Right lobe of liver (tissue), 6 donors: Measurements from ENCODE around the gene ETF1. TPM values are rescaled to one million over a fixed set of nuclear protein-coding genes. Genes with fewer than 3 reads are reported as not detected.

Source experiments
- ATAC-seq, 4 donors: fragments of 200-7000 bp; cut with Tn5 transposase; one replicate each; pipeline ENCODE4 v1.9.1; 2020; ENCODE audit warnings: mild to moderate bottlenecking in 4 of 4, moderate library complexity in 4 of 4
- DNase-seq, 3 donors: peaks; one replicate each; pipeline ENCODE4 v3.0.0-alpha.2; 2020
- H3K27ac ChIP-seq, 3 donors: fragments of 200-600 bp; one replicate each; pipeline ENCODE4 v1.8.0; 2022
- H3K27me3 ChIP-seq, 2 donors: fragments of 200-600 bp; one replicate each; pipeline ENCODE4 v1.8.0; 2022
- H3K36me3 ChIP-seq, 4 donors: fragments of 200-600 bp; sonication (generic) in 1 of 4; one replicate each; pipeline versions ENCODE4 v1.5.1 to v1.8.0; 2017 to 2022; ENCODE audit warnings: control low read depth in 1 of 4
- H3K4me1 ChIP-seq, 4 donors: fragments of 200-600 bp; sonication (generic) in 1 of 4; one replicate each; pipeline versions ENCODE4 v1.5.1 to v1.8.0; 2017 to 2022; ENCODE audit warnings: control low read depth in 1 of 4
- H3K4me3 ChIP-seq, 3 donors: fragments of 200-600 bp; one replicate each; pipeline ENCODE4 v1.8.0; 2022
- H3K9me3 ChIP-seq, 4 donors: fragments of 200-600 bp; sonication (generic) in 1 of 4; one replicate each; pipeline versions ENCODE4 v1.5.1 to v1.8.0; 2017 to 2022; ENCODE audit warnings: control low read depth in 1 of 4
- CTCF ChIP-seq, 4 donors: fragments of 200-600 bp in 3 of 4; fragments of 450-650 bp in 1 of 4; IDR thresholded peaks; one replicate each; pipeline versions ENCODE4 v1.5.1 to v1.8.0; 2016 to 2022; ENCODE audit warnings: antibody characterized with exemption in 4 of 4, mild to moderate bottlenecking in 2 of 4
- POLR2A ChIP-seq: fragments of 450-650 bp; IDR thresholded peaks from one replicate; pipeline ENCODE4 v1.6.1; 2017; ENCODE audit warnings: antibody characterized with exemption, mild to moderate bottlenecking
- WGBS: methylation state at CpG from one replicate; pipeline ENCODE4 v1.1.6; 2018; ENCODE audit warnings: low coverage, low lambda C conversion rate; ENCODE audit not compliant: insufficient coverage; ENCODE audit errors: missing lambda C conversion rate; 5-methylcytosine and 5-hydroxymethylcytosine counted together
- intact Hi-C, 2 donors: fragments of 100-400 bp; cut with DNase I; formaldehyde crosslinking; loops; one replicate each; pipeline versions ENCODE4 v1.11.2 to v1.14.1; 2022
- total RNA-seq, 6 experiments: library from RNA; depleted of rRNA in 2 of 6; stranded (reverse); fragments of >200 nt in 2 of 6; fragmentation: NEBNext Ultra II Directional in 3 of 6; extraction: Animal tissue kit (Norgen Biotek cat#: 25700) in 3 of 6; gene quantifications; one replicate each; pipeline versions ENCODE4 v1.1.0 to v1.2.4, GENCODE V29; 2016 to 2023
- donor health status: DM: no; HTN: yes; CAD: no.
- donor health status: DM: no; HTN: no; CAD: no.
- donor health status: DM: no; HTN: no; CAD: no.
- donor health status: DM: no; HTN: yes; CAD: no.
- donor health status: DM: no; HTN: yes; CAD: no.

ETF1 gene
- total RNA-seq, 6 experiments from 2014 or later: 29.5 to 52.1 (median 39.4) TPM

- H3K4me1 ChIP-seq: peaks cover 0 to 12% (median 5%) of the 10 kb centered on the region in 4 donors
- 15% methylated on average over 2 of the region's 3 CpGs for WGBS
- no peaks in the 10 kb centered on the region for H3K27me3 ChIP-seq
- TF ChIP-seq POLR2A (no peak), CTCF (IDR thresholded peaks at IDR 0.05) (no peak)
- no peaks in the 10 kb centered on the region for H3K9me3 ChIP-seq
- intact Hi-C loops: no loop called here
- no peaks in the 10 kb centered on the region for H3K36me3 ChIP-seq
- ATAC-seq (no peak), DNase-seq (no peak)
- no peak overlapping the region for H3K27ac ChIP-seq
- no peak overlapping the region for H3K4me3 ChIP-seq
Observed at GRCh38 chr5:138470322-138471051, 72.5 kb downstream of the ETF1 start.

- ATAC-seq: peak in 1 of 4 donors; percentile 2
- 38% methylated on average over 2 of the region's 8 CpGs for WGBS
Observed at GRCh38 chr5:138469540-138470321, 73.3 kb downstream of the ETF1 start.

GRCh38 chr5:138468966-138469539 is 74.0 kb downstream of the ETF1 start:
- Histone ChIP-seq H3K9me3 (no peaks in the 10 kb centered on the region), H3K27ac (no peak overlapping the region), H3K4me3 (no peak overlapping the region), H3K4me1 (peaks cover 0 to 12% (median 5%) of the 10 kb centered on the region in 4 donors), H3K27me3 (no peaks in the 10 kb centered on the region), H3K36me3 (no peaks in the 10 kb centered on the region)
- DNase-seq: no peak
- WGBS: 97% methylated on average over 6 of the region's 8 CpGs
- TF ChIP-seq CTCF (IDR thresholded peaks at IDR 0.05) (no peak), POLR2A (peak; percentile 94)
- no peak for ATAC-seq
- intact Hi-C loops: loop anchor here in 1 of 2 donors (5.0 kb wide), 1 partner anchor 33 kb away; no protein-coding TSS in a partner anchor

More at GRCh38 chr5:138469540-138470321, 73.3 kb downstream of the ETF1 start:
- no peak overlapping the region for H3K4me3 ChIP-seq
- no peaks in the 10 kb centered on the region for H3K36me3 ChIP-seq
- intact Hi-C loops: loop anchor here in 1 of 2 donors (5.0 kb wide), 1 partner anchor 33 kb away; no protein-coding TSS in a partner anchor
- H3K4me1 ChIP-seq: peaks cover 0 to 12% (median 5%) of the 10 kb centered on the region in 4 donors
- H3K27me3 ChIP-seq: no peaks in the 10 kb centered on the region
- no peaks in the 10 kb centered on the region for H3K9me3 ChIP-seq
- no peak overlapping the region for H3K27ac ChIP-seq
- no peak for TF ChIP-seq CTCF (IDR thresholded peaks at IDR 0.05)
- TF ChIP-seq POLR2A: peak; percentile 69
- DNase-seq: no peak

- WGBS: 84% methylated on average over 7 of the region's 7 CpGs
- DNase-seq (no peak), ATAC-seq (no peak)
- no peak overlapping the region for H3K4me3 ChIP-seq
- no peaks in the 10 kb centered on the region for H3K27me3 ChIP-seq
- TF ChIP-seq POLR2A (peak; percentile 78), CTCF (IDR thresholded peaks at IDR 0.05) (no peak)
- H3K27ac ChIP-seq: no peak overlapping the region
- no peaks in the 10 kb centered on the region for H3K9me3 ChIP-seq
- intact Hi-C loops: loop anchor here in 1 of 2 donors (5.0 kb wide), 1 partner anchor 34 kb away; no protein-coding TSS in a partner anchor
- H3K36me3 ChIP-seq: no peaks in the 10 kb centered on the region
- H3K4me1 ChIP-seq: peaks cover 0 to 14% (median 5%) of the 10 kb centered on the region in 4 donors
Observed at GRCh38 chr5:138468133-138468965, 74.7 kb downstream of the ETF1 start.
